Psoas muscle (tissue), 8 donors: Measurements from ENCODE around the gene CASP10. TPM values are rescaled to one million over a fixed set of nuclear protein-coding genes. Genes with fewer than 3 reads are reported as not detected.

ENCODE experiments used
- ATAC-seq, 4 donors: fragments of 200-7000 bp; cut with Tn5 transposase; one replicate each; pipeline ENCODE4 v1.9.1; 2020; ENCODE audit warnings: moderate library complexity in 3 of 4, mild to moderate bottlenecking in 2 of 4
- DNase-seq, 2 donors: peaks; one replicate each; pipeline ENCODE4 v3.0.0-alpha.2; 2020
- H3K27ac ChIP-seq: fragments of 200-600 bp; one replicate; pipeline ENCODE4 v1.8.0; 2022
- H3K27me3 ChIP-seq, 3 donors: fragments of 200-600 bp in 1 of 3; one replicate each; pipeline versions ENCODE4 v1.6.1 to v1.8.0; 2013 to 2022; ENCODE audit warnings: low read length in 2 of 3, mild to moderate bottlenecking in 2 of 3, moderate library complexity in 1 of 3; ENCODE audit not compliant: insufficient read depth in 3 of 3
- H3K36me3 ChIP-seq, 2 donors: fragments of 200-600 bp in 1 of 2; one replicate each; pipeline versions ENCODE4 v1.6.1 to v1.8.0; 2013 to 2022; ENCODE audit warnings: low read depth in 1 of 2, mild to moderate bottlenecking in 1 of 2, moderate library complexity in 1 of 2; ENCODE audit not compliant: insufficient read depth in 1 of 2
- H3K4me1 ChIP-seq: fragments of 200-600 bp; one replicate; pipeline ENCODE4 v1.8.0; 2022
- H3K4me3 ChIP-seq: fragments of 200-600 bp; one replicate; pipeline ENCODE4 v1.8.0; 2022; ENCODE audit warnings: mild to moderate bottlenecking
- H3K9me3 ChIP-seq: fragments of 200-600 bp; one replicate; pipeline ENCODE4 v1.8.0; 2022
- WGBS, 3 donors: extraction: QIAGEN DNeasy Blood & Tissue Kit; methylation state at CpG; one replicate each; pipeline versions ENCODE4 v1.1.6 to v1.1.7; 2013; 5-methylcytosine and 5-hydroxymethylcytosine counted together
- intact Hi-C, 2 donors: fragments of 100-400 bp; cut with DNase I; formaldehyde crosslinking; loops; one replicate each; pipeline versions ENCODE4 v1.11.0 to v1.14.2; 2022
- polyA plus RNA-seq, 3 donors: library from polyadenylated mRNA; stranded (reverse); fragments of 200-250 nt; gene quantifications; one replicate each; pipeline ENCODE4 v1.2.3, GENCODE V29; 2013
- total RNA-seq, 4 donors: library from RNA; stranded (reverse); fragmentation: NEBNext Ultra II Directional in 2 of 4; extraction: Animal tissue kit (Norgen Biotek cat#: 25700) in 2 of 4; gene quantifications; one replicate each; pipeline versions ENCODE4 v1.2.1 to v1.2.4, GENCODE V29; 2021 to 2023
- TF ChIP-seq, protein P1 (sequence below): fragments of 200-600 bp; IDR thresholded peaks from one replicate; pipeline ENCODE4 v1.8.0; 2022; ENCODE audit warnings: antibody characterized with exemption
- donor health status: healthy with polysubstance abuse.
- donor health status: DM: no; HTN: no; CAD: no; lungs with moderate emphysema.
- donor health status: Bipolar disorder and iron deficiency.
- donor health status: healthy.
- donor health status: DM: yes; HTN: yes; CAD: no.
- donor health status: DM: no; HTN: no; CAD: no.
- donor health status: DM: no; HTN: no; CAD: no.
- donor health status: DM: yes; HTN: yes; CAD: no.

Gene CASP10
- total and polyA plus RNA-seq, 7 donors: 0.90 to 3.8 (median 2.3) TPM

DNA sequence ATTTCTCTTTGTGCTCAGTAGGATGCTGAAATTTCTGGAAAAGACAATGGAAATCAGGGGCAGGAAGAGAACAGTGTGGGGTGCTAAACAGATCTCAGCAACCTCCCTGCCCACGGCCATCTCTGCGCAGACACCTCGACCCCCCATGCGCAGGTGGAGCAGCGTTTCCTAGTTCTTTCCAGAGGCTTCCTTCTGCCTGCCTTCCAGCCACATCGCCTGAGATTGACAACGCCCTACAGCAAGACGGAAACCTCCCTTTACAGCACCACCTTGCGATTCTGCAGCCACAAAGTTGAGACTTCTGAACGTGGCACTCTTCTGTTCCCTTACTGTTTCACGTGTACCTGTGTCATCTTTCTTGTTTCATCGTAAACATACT is 46.0 kb downstream of the CASP10 start:
- Histone ChIP-seq H3K4me1 (no peaks in the 10 kb centered on the region), H3K36me3 (no peaks in the 10 kb centered on the region), H3K9me3 (no peaks in the 10 kb centered on the region), H3K4me3 (no peak overlapping the region), H3K27me3 (no peaks in the 10 kb centered on the region), H3K27ac (no peak overlapping the region)
- DNase-seq: no peak
- intact Hi-C loops: no loop called here
- no peak for ATAC-seq
- TF ChIP-seq, protein P1, sequence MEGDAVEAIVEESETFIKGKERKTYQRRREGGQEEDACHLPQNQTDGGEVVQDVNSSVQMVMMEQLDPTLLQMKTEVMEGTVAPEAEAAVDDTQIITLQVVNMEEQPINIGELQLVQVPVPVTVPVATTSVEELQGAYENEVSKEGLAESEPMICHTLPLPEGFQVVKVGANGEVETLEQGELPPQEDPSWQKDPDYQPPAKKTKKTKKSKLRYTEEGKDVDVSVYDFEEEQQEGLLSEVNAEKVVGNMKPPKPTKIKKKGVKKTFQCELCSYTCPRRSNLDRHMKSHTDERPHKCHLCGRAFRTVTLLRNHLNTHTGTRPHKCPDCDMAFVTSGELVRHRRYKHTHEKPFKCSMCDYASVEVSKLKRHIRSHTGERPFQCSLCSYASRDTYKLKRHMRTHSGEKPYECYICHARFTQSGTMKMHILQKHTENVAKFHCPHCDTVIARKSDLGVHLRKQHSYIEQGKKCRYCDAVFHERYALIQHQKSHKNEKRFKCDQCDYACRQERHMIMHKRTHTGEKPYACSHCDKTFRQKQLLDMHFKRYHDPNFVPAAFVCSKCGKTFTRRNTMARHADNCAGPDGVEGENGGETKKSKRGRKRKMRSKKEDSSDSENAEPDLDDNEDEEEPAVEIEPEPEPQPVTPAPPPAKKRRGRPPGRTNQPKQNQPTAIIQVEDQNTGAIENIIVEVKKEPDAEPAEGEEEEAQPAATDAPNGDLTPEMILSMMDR: no peak
- 65 to 69% (median 66%) methylated on average over 12 of the region's 12 CpGs for WGBS, 3 donors

DNA sequence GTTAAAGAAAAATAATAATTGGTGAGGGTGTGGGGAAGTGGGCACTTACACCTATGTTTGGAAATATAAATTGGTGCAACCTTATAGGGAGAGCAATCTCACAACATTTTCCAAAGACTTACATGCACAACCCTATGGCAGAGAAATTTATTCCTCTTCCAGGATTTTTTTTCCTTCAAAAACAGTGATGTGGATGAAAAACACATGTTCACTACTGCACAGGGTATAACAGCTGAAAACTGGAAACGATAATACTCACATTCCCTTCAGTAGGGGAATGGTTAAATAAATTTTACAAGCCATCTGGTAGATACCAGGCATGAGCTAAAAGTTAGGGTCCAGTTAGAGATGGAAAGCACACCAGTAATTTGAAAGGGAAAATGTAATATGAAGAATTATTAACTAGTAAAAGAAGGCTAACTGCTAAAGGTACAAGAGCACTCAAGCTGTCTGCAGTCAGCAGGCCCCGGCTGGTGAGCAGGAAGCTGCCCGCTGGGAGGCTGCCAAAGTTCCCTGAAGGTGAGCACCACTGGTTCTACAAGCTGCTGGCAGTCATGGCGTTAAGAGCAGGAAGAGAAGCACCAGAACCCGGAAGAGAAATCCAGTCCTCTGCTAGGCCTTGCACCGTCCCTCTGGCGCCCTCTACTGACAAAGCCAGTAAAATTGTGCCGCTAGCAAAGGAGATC is 49.0 kb downstream of the CASP10 start:
- no peaks in the 10 kb centered on the region for H3K27me3 ChIP-seq
- no peaks in the 10 kb centered on the region for H3K36me3 ChIP-seq
- H3K9me3 ChIP-seq: no peaks in the 10 kb centered on the region
- H3K4me1 ChIP-seq: peaks cover 3% of the 10 kb centered on the region
- no peak overlapping the region for H3K27ac ChIP-seq
- TF ChIP-seq, protein P1: peak; percentile 62
- H3K4me3 ChIP-seq: no peak overlapping the region
- WGBS, 3 donors: 21 to 29% (median 24%) methylated on average over 8 of the region's 8 CpGs
- intact Hi-C loops: loop anchor here in 1 of 2 donors (5.0 kb wide), 1 partner anchor 50 kb away; the partner anchor contains the start of gene CASP10
- DNase-seq (peak; percentile 74 to 82), ATAC-seq (peak; percentile 40 to 86 (median 77))

DNA sequence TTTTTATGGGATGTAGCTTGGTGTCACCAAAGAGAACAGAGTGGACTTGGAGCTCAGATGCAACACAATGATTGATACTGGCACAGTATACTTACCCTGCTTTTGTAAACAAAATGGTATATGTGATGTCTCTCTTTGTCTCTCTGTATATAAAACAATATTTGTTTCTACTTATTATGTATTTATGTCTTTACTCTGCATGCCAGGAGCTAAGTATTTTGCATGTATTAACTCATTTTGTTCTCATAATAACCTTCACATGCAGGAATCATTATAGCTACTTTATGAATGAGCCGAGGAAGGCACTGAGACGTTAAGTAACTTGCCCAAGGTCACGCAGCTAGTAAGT is 49.5 kb downstream of the CASP10 start:
- Histone ChIP-seq H3K36me3 (no peaks in the 10 kb centered on the region), H3K27me3 (no peaks in the 10 kb centered on the region), H3K4me1 (peaks cover 3% of the 10 kb centered on the region), H3K27ac (no peak overlapping the region), H3K9me3 (no peaks in the 10 kb centered on the region), H3K4me3 (no peak overlapping the region)
- DNase-seq (no peak), ATAC-seq (no peak)
- intact Hi-C loops: loop anchor here in 1 of 2 donors (5.0 kb wide), 1 partner anchor 50 kb away; the partner anchor contains the start of gene CASP10
- TF ChIP-seq, protein P1: no peak
- WGBS, 3 donors: 60 to 81% (median 62%) methylated on average over 3 of the region's 3 CpGs

DNA sequence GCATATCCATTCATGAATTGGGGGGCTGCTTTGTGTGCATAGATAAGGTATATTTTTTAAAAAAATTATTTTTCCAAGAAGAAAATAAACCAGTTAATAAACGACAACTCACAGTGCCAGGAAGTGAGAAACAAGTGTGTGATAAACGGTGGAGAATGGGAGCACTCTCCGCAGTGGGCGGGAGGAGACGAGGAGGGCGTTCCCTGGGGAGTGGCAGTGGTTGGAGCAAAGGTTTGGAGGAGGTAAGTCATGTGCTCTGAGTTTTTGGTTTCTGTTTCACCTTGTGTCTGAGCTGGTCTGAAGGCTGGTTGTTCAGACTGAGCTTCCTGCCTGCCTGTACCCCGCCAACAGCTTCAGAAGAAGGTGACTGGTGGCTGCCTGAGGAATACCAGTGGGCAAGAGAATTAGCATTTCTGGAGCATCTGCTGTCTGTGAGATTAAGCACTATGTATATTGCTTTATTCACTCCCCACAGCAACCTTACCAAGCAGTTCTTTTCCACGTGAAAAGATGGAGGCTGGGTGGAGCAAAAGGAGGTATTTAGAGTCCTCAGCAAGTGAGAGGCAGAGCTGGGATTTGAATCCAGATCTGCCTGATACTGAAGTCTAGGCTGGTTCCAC is 50.4 kb downstream of the CASP10 start:
- 53 to 58% (median 54%) methylated on average over 8 of the region's 8 CpGs for WGBS, 3 donors
- Histone ChIP-seq H3K4me3 (peak overlapping the region; percentile 45), H3K9me3 (no peaks in the 10 kb centered on the region), H3K36me3 (no peaks in the 10 kb centered on the region), H3K4me1 (peaks cover 3% of the 10 kb centered on the region), H3K27me3 (no peaks in the 10 kb centered on the region), H3K27ac (peak overlapping the region; percentile 13)
- DNase-seq: peak in 1 of 2 donors; percentile 42
- ATAC-seq: peak; percentile 49 to 72 (median 58)
- TF ChIP-seq, protein P1: no peak
- intact Hi-C loops: loop anchor here in 1 of 2 donors (5.0 kb wide), 1 partner anchor 51 kb away; the partner anchor contains the start of gene CASP10
